ENCODE data around the gene DEFB123.
"Not testable (repeated sequence)": the region's sequence is repeated elsewhere in the genome, so short reads cannot be mapped to it uniquely, and the experiment has no call there.

Gene DEFB123

GRCh38 chr20:31427576-31427975 lies 12.9 kb upstream of the DEFB123 start:
- H3K4me3 ChIP-seq (ENCODE audit: low read length); H3K27ac ChIP-seq (ENCODE audit: low read length); H3K27me3 ChIP-seq (ENCODE audit: control insufficient read depth, insufficient read depth, low read length); DNase-seq (ENCODE audit: low read depth, low spot score); H3K9me3 ChIP-seq (ENCODE audit: control insufficient read depth, insufficient read depth, low read length); H3K36me3 ChIP-seq (ENCODE audit: control insufficient read depth, insufficient read depth, low read length); H3K4me1 ChIP-seq (ENCODE audit: control insufficient read depth, insufficient read depth, low read length): not testable (repeated sequence)
- WGBS (ENCODE audit: insufficient coverage, insufficient read length): no CpG with 5 or more reads among the region's 31 CpGs

- Histone ChIP-seq H3K27me3 (ENCODE audit: control insufficient read depth, insufficient read depth, low read length) (no peaks in the 10 kb centered on the region), H3K27ac (ENCODE audit: low read length) (no peak overlapping the region), H3K4me3 (ENCODE audit: low read length) (no peak overlapping the region), H3K36me3 (ENCODE audit: control insufficient read depth, insufficient read depth, low read length) (no peaks in the 10 kb centered on the region), H3K9me3 (ENCODE audit: control insufficient read depth, insufficient read depth, low read length) (no peaks in the 10 kb centered on the region; the same call in 1 of the 2 replicates), H3K4me1 (ENCODE audit: control insufficient read depth, insufficient read depth, low read length) (no peaks in the 10 kb centered on the region)
- WGBS (ENCODE audit: insufficient coverage, insufficient read length): no CpG with 5 or more reads among the region's 4 CpGs
- DNase-seq (ENCODE audit: low read depth, low spot score): no peak
Observed at GRCh38 chr20:31430568-31431115, 9.8 kb upstream of the DEFB123 start.

DNA sequence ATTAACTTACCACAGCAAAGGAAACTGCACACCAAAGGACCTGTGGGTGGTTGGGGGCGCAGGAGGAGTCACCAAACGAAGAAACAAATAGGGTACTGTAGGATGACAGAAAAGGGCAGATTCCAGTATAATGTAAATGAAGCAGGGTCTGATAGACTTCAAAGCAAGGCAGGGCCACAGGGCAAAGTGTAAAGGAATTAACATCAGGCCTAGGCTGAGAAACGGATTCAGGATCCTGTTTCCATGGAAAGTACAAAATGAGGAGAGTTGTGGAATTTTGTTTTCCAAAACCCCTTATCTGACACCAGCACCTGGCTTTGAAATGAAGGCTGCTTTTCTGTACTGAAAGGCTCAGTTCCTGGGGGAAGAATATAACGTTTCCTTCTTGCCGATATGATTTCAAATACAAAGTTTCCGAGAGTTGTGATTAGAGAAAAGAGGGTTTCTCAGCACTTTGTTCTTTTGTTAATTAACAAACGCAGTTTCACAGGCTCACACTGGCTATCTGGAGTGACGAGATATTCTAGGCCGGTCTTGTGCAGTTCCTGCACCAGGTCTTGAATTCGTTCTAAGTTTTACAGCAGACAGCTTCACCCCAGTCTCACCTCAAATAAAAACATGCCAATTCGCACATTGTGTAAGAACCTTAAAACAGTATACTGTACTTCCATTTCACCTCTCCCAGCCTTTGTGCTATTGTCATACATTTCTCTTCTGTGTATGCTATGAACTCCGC lies 5.8 kb downstream of the DEFB123 start:
- Histone ChIP-seq H3K4me1 (ENCODE audit: control insufficient read depth, insufficient read depth, low read length) (no peaks in the 10 kb centered on the region), H3K27me3 (ENCODE audit: control insufficient read depth, insufficient read depth, low read length) (no peaks in the 10 kb centered on the region), H3K9me3 (ENCODE audit: control insufficient read depth, insufficient read depth, low read length) (peaks cover 13% of the 10 kb centered on the region), H3K36me3 (ENCODE audit: control insufficient read depth, insufficient read depth, low read length) (no peaks in the 10 kb centered on the region), H3K4me3 (ENCODE audit: low read length) (no peak overlapping the region), H3K27ac (ENCODE audit: low read length) (no peak overlapping the region)
- DNase-seq (ENCODE audit: low read depth, low spot score): no peak
- no CpG with 5 or more reads among the region's 12 CpGs for WGBS (ENCODE audit: insufficient coverage, insufficient read length)

GRCh38 chr20:31449511-31450414 lies 9.3 kb downstream of the DEFB123 start:
- WGBS (ENCODE audit: insufficient coverage, insufficient read length): no CpG with 5 or more reads among the region's 8 CpGs
- no peaks in the 10 kb centered on the region for H3K27me3 ChIP-seq (ENCODE audit: control insufficient read depth, insufficient read depth, low read length)

GRCh38 chr20:31452575-31452974 lies 12.1 kb downstream of the DEFB123 start:
- H3K27ac ChIP-seq (ENCODE audit: low read length): no peak overlapping the region
- H3K27me3 ChIP-seq (ENCODE audit: control insufficient read depth, insufficient read depth, low read length): no peaks in the 10 kb centered on the region
- peaks cover 3% of the 10 kb centered on the region for H3K9me3 ChIP-seq (ENCODE audit: control insufficient read depth, insufficient read depth, low read length)
- H3K4me3 ChIP-seq (ENCODE audit: low read length): no peak overlapping the region
- no peaks in the 10 kb centered on the region for H3K4me1 ChIP-seq (ENCODE audit: control insufficient read depth, insufficient read depth, low read length)
- H3K36me3 ChIP-seq (ENCODE audit: control insufficient read depth, insufficient read depth, low read length): no peaks in the 10 kb centered on the region
- no CpG with 5 or more reads among the region's 2 CpGs for WGBS (ENCODE audit: insufficient coverage, insufficient read length)
- DNase-seq (ENCODE audit: low read depth, low spot score): no peak

More at GRCh38 chr20:31449511-31450414, 9.3 kb downstream of the DEFB123 start:
- H3K4me1 ChIP-seq (ENCODE audit: control insufficient read depth, insufficient read depth, low read length): no peaks in the 10 kb centered on the region
- H3K36me3 ChIP-seq (ENCODE audit: control insufficient read depth, insufficient read depth, low read length): no peaks in the 10 kb centered on the region
- H3K27ac ChIP-seq (ENCODE audit: low read length): no peak overlapping the region
- H3K4me3 ChIP-seq (ENCODE audit: low read length): no peak overlapping the region
- H3K9me3 ChIP-seq (ENCODE audit: control insufficient read depth, insufficient read depth, low read length): peaks cover 3% of the 10 kb centered on the region
- no peak for DNase-seq (ENCODE audit: low read depth, low spot score)

GRCh38 chr20:31454361-31454760 lies 13.9 kb downstream of the DEFB123 start:
- H3K4me3 ChIP-seq (ENCODE audit: low read length): no peak overlapping the region
- no peaks in the 10 kb centered on the region for H3K36me3 ChIP-seq (ENCODE audit: control insufficient read depth, insufficient read depth, low read length)
- H3K27me3 ChIP-seq (ENCODE audit: control insufficient read depth, insufficient read depth, low read length): no peaks in the 10 kb centered on the region
- no peak overlapping the region for H3K27ac ChIP-seq (ENCODE audit: low read length)
- WGBS (ENCODE audit: insufficient coverage, insufficient read length): no CpG with 5 or more reads among the region's 1 CpG
- peaks cover 1% of the 10 kb centered on the region; the same call in 1 of the 2 replicates for H3K9me3 ChIP-seq (ENCODE audit: control insufficient read depth, insufficient read depth, low read length)
- no peaks in the 10 kb centered on the region for H3K4me1 ChIP-seq (ENCODE audit: control insufficient read depth, insufficient read depth, low read length)
- no peak for DNase-seq (ENCODE audit: low read depth, low spot score)

DNA sequence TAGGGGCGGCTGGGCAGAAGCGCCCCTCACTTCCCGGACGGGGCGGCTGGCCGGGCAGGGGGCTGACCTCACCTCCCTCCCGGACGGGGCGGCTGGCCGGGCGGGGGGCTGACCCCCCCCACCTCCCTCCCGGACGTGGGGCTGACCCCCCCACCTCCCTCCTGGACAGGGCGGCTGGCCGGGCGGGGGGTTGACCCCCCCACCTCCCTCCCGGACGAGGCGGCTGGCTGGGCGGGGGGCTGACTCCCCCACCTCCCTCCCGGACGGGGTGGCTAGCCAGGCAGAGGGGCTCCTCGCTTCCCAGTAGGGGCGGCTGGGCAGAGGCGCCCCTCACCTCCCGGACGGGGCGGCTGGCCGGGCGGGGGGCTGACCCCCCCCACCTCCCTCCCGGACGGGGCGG lies 30.5 kb downstream of the DEFB123 start:
- not testable (repeated sequence) for H3K4me1 ChIP-seq (ENCODE audit: control insufficient read depth, insufficient read depth, low read length); H3K9me3 ChIP-seq (ENCODE audit: control insufficient read depth, insufficient read depth, low read length); H3K36me3 ChIP-seq (ENCODE audit: control insufficient read depth, insufficient read depth, low read length); H3K27me3 ChIP-seq (ENCODE audit: control insufficient read depth, insufficient read depth, low read length); H3K4me3 ChIP-seq (ENCODE audit: low read length); H3K27ac ChIP-seq (ENCODE audit: low read length); DNase-seq (ENCODE audit: low read depth, low spot score)
- no CpG with 5 or more reads among the region's 33 CpGs for WGBS (ENCODE audit: insufficient coverage, insufficient read length)

DNA sequence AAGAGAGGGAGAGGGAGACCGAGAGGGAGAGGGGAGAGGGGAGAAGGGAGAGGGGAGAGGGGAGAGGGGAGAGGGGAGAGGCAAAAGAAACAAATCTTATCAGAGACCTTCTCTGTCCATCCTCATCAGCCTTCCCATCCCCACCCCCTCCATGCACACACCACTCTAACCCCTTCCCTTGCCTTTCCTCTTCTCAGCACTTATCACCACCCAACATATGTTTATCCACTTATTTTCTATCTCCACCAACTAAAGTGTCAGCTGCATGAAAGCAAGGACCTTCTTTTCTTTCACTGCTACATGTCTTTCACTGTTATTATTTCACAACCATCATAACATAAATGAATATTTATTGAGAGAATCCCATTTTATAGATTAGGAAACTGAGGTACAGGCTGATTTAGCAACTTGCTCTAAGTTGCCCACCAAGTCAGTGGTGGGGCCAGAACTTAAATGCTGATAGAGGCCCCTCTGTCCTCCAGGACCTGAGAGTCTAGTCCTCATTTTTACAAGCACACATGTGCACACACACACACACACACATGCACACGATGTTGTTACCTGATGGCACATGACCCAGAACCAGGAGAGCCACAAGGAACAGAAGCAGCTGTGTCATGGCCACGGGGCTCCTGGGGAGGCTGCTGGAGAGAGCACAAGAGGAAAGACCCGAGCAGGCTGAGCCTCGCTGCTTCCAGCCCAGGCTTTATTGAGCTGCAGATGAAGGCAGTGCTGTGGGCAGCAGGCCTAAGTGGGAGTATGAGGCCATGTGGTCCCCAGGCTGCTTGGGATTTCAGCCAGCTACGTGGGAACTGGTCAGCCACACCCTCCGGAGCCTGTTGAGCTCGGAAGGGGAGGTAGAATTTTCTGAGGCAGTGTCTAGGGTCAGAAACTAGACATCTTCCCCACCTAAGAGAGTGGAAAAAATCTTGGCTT lies 32.2 kb downstream of the DEFB123 start:
- H3K9me3 ChIP-seq (ENCODE audit: control insufficient read depth, insufficient read depth, low read length): peaks cover 3% of the 10 kb centered on the region; the same call in 1 of the 2 replicates

GRCh38 chr20:31473331-31474096 lies 33.1 kb downstream of the DEFB123 start:
- H3K4me1 ChIP-seq (ENCODE audit: control insufficient read depth, insufficient read depth, low read length): no peaks in the 10 kb centered on the region
- H3K4me3 ChIP-seq (ENCODE audit: low read length): no peak overlapping the region
- H3K27ac ChIP-seq (ENCODE audit: low read length): no peak overlapping the region
- DNase-seq (ENCODE audit: low read depth, low spot score): no peak
- H3K27me3 ChIP-seq (ENCODE audit: control insufficient read depth, insufficient read depth, low read length): no peaks in the 10 kb centered on the region
- H3K9me3 ChIP-seq (ENCODE audit: control insufficient read depth, insufficient read depth, low read length): peaks cover 3% of the 10 kb centered on the region; the same call in 1 of the 2 replicates
- no CpG with 5 or more reads among the region's 5 CpGs for WGBS (ENCODE audit: insufficient coverage, insufficient read length)
- H3K36me3 ChIP-seq (ENCODE audit: control insufficient read depth, insufficient read depth, low read length): no peaks in the 10 kb centered on the region

More for the DNA sequence above, 32.2 kb downstream of the DEFB123 start:
- no peak for DNase-seq (ENCODE audit: low read depth, low spot score)
- WGBS (ENCODE audit: insufficient coverage, insufficient read length): no CpG with 5 or more reads among the region's 8 CpGs
- Histone ChIP-seq H3K4me1 (ENCODE audit: control insufficient read depth, insufficient read depth, low read length) (no peaks in the 10 kb centered on the region), H3K27me3 (ENCODE audit: control insufficient read depth, insufficient read depth, low read length) (no peaks in the 10 kb centered on the region), H3K27ac (ENCODE audit: low read length) (no peak overlapping the region), H3K36me3 (ENCODE audit: control insufficient read depth, insufficient read depth, low read length) (no peaks in the 10 kb centered on the region), H3K4me3 (ENCODE audit: low read length) (no peak overlapping the region)
